Measurements from ENCODE around the gene ARHGEF26. TPM values are rescaled to one million over a fixed set of nuclear protein-coding genes. Genes with fewer than 3 reads are reported as not detected.
A peak's percentile ranks its signal among the peaks of the same experiment; 100 is the strongest.

Gene ARHGEF26
- total RNA-seq, 1 experiment from 2014 or later: 13.7 TPM

- Histone ChIP-seq H3K27ac (ENCODE audit: insufficient read length, low read depth, low read length) (no peak overlapping the region), H2BK20ac (ENCODE audit: low read depth, low read length, poor library complexity, severe bottlenecking) (no peak overlapping the region), H2BK5ac (ENCODE audit: insufficient read length, low read length) (no peak overlapping the region), H3K79me1 (ENCODE audit: insufficient read depth, low read depth, low read length, poor library complexity, severe bottlenecking) (no peaks in the 10 kb centered on the region), H3K4me2 (ENCODE audit: insufficient read depth, insufficient read length, low read length) (no peak overlapping the region), H3K18ac (ENCODE audit: insufficient read length, low read depth, low read length) (no peak overlapping the region), H3K27me3 (ENCODE audit: insufficient read depth, low read length) (no peaks in the 10 kb centered on the region), H2AFZ (ENCODE audit: low read length) (no peak overlapping the region), H3K4ac (ENCODE audit: low read depth, low read length) (no peak overlapping the region), H4K8ac (replicated peaks; ENCODE audit: insufficient read length, low read depth, low read length) (no peak overlapping the region), H2BK15ac (ENCODE audit: low read depth, low read length) (no peak overlapping the region), H2AK5ac (ENCODE audit: insufficient read length, low read length) (no peak overlapping the region), H3K14ac (ENCODE audit: insufficient read depth, low read length) (no peak overlapping the region), H4K20me1 (ENCODE audit: control insufficient read depth, insufficient read depth, insufficient read length) (no peaks in the 10 kb centered on the region), H3K9me3 (ENCODE audit: control insufficient read depth, low read depth, low read length) (no peaks in the 10 kb centered on the region), H3K23ac (ENCODE audit: insufficient read length, low read depth, low read length) (no peak overlapping the region), H3K9ac (ENCODE audit: extremely low read depth, insufficient read length, low read length) (no peak overlapping the region), H3K79me2 (ENCODE audit: insufficient read depth, low read length) (no peaks in the 10 kb centered on the region; the same call in 1 of the 2 replicates), H2BK120ac (ENCODE audit: low read depth, low read length, poor library complexity, severe bottlenecking) (no peak overlapping the region), H3K23me2 (ENCODE audit: insufficient read length, low read depth, low read length, poor library complexity, severe bottlenecking) (no peaks in the 10 kb centered on the region), H3K4me1 (ENCODE audit: insufficient read depth, low read length) (no peaks in the 10 kb centered on the region), H3K56ac (ENCODE audit: insufficient read length, low read depth, low read length) (no peak overlapping the region), H4K5ac (ENCODE audit: insufficient read length, low read depth, low read length) (no peak overlapping the region), H4K91ac (ENCODE audit: insufficient read length, low read depth, low read length) (no peak overlapping the region), H2BK12ac (ENCODE audit: insufficient read length, low read depth, low read length) (no peak overlapping the region), H3T11ph (ENCODE audit: low read length) (no peak overlapping the region)
- H3K27ac Mint-ChIP-seq: 0 out of 7 replicates have a peak overlapping the region, but pooled peaks of 1 of the 3 experiments have one; percentile 19
- no peak for TF ChIP-seq CTCF (conservative IDR thresholded peaks at IDR 0.05)
- H3K27me3 Mint-ChIP-seq (ENCODE audit: low read depth): no peaks in the 10 kb centered on the region
- no peak overlapping the region for H3K4me3 Mint-ChIP-seq
- no peaks in the 10 kb centered on the region for H3K9me3 Mint-ChIP-seq
- no peak for DNase-seq
- peaks cover 25 to 73% (median 71%) of the 10 kb centered on the region in 3 experiments; a peak in 6 of 7 replicates for H3K36me3 Mint-ChIP-seq (ENCODE audit: insufficient read depth in 1 of 3, low read depth in 3 of 3)
- H3K4me1 Mint-ChIP-seq: no peaks in the 10 kb centered on the region
Observed at GRCh38 chr3:154307363-154307762, 186.2 kb downstream of the ARHGEF26 start.

Other genes with a start within 250 kb of the ARHGEF26 start
- gene DHX36, start 203.1 kb downstream of the ARHGEF26 start, total RNA-seq (2021): 103 and 106 TPM in 2 replicates

Data from H9 (cell line).